IPS-NIHi11 (cell line): ENCODE results near the gene MORC3.
"Not testable (repeated sequence)": the region's sequence is repeated elsewhere in the genome, so short reads cannot be mapped to it uniquely, and the experiment has no call there.

Experiments used
- DNase-seq: peaks from one replicate; pipeline ENCODE4 v3.0.0; 2012; ENCODE audit warnings: mixed read lengths, low spot score

Gene MORC3, protein sequence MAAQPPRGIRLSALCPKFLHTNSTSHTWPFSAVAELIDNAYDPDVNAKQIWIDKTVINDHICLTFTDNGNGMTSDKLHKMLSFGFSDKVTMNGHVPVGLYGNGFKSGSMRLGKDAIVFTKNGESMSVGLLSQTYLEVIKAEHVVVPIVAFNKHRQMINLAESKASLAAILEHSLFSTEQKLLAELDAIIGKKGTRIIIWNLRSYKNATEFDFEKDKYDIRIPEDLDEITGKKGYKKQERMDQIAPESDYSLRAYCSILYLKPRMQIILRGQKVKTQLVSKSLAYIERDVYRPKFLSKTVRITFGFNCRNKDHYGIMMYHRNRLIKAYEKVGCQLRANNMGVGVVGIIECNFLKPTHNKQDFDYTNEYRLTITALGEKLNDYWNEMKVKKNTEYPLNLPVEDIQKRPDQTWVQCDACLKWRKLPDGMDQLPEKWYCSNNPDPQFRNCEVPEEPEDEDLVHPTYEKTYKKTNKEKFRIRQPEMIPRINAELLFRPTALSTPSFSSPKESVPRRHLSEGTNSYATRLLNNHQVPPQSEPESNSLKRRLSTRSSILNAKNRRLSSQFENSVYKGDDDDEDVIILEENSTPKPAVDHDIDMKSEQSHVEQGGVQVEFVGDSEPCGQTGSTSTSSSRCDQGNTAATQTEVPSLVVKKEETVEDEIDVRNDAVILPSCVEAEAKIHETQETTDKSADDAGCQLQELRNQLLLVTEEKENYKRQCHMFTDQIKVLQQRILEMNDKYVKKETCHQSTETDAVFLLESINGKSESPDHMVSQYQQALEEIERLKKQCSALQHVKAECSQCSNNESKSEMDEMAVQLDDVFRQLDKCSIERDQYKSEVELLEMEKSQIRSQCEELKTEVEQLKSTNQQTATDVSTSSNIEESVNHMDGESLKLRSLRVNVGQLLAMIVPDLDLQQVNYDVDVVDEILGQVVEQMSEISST

GRCh38 chr21:36319767-36320420, at the start of gene MORC3:
Gene MORC3 (plus strand): TSS chr21:36320197. CDS start chr21:36320265, 68 bp downstream.
- peak; percentile 99 for DNase-seq

DNA sequence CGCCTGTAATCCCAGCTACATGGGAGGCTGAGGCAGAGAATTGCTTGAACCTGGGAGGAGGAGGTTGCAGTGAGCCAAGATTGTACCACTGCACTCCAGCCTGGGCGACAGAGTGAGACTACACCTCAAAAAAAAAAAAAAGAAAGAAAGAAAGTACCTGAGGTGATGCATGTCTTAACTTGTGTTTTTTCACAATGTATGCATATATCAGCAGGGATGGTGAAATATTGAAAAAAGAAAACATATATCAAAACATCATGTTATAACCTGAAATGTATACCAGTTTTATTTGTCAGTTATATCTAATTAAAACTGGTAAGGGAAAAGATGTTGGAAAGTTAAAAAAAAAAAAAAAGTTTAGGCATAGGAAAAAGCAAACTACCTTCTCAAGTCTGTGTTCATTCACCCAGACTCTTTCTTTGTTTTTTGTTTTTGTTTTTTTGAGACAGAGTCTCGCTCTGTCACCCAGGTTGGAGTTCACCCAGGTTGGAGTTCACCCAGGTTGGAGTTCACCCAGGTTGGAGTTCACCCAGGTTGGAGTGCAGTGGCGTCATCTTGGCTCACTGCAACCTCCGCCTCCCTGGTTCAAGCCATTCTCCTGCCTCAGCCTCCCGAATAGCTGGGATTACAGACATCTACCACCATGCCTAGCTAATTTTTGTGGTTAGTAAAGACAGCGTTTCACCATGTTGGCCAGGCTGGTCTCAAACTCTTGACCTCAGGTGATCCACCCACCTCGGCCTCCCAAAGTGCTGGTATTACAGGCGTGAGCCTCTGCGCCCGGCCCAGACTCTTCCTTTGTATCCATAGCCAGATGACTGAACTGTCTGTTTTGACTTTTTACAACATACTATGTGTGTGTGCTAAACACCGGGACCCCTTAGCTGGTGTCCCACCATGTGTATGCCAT, 49.0 kb upstream of the MORC3 start:
- DNase-seq, result not testable (repeated sequence)

GRCh38 chr21:36274128-36274527, 45.9 kb upstream of the MORC3 start:
- no peak for DNase-seq

GRCh38 chr21:36282568-36283230, 37.3 kb upstream of the MORC3 start:
- DNase-seq, result no peak

DNA sequence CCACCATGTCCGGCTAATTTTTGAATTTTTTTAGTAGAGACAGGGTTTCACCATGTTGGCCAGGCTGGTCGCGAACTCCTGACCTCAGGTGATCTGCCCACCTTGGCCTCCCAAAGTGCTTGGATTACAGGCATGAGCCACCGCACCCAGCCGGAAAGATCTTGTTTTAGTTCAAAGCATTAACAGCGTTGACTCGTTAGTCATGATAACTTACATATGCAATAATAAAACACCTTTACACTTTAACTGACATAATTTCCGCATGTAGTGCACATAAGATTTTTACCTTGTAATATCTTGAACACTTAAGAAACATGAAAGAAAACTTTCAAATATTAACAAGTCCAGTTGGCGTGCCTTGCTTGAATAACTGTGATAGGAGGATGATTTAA, 36.8 kb upstream of the MORC3 start:
- not testable (repeated sequence) for DNase-seq

DNA sequence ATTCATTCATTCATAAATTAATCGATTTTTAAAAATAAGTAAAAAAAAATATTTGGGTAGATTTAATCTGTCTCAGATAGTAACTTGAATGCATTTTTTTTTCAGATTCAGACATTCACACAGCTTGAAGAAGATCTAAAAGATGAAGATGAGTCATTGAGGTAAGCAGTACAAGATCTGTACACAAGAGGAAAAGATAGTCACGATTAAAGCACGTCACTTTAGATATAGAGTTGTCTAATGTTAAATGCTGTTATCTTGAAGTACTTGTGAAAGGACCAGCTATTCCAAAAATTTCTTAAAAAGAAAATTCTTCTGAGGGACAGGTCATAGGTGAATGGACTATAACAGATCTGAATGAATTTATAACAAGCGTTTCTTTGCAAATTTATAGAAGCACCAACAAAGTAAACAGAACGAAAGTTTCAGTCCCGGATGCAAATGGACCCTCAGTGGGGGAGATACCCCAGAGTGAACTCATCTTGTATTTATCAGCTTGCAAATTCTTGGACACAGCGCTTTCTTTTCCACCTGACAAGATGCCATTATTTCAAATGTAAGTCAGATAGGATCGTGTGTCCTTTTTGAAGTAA, 31.2 kb upstream of the MORC3 start:
- no peak for DNase-seq

- DNase-seq, result no peak
Measured at GRCh38 chr21:36291509-36291908, 28.5 kb upstream of the MORC3 start.

GRCh38 chr21:36297406-36297937, 22.5 kb upstream of the MORC3 start:
- no peak for DNase-seq

- no peak for DNase-seq
Measured at GRCh38 chr21:36297938-36298572, 21.9 kb upstream of the MORC3 start.

DNA sequence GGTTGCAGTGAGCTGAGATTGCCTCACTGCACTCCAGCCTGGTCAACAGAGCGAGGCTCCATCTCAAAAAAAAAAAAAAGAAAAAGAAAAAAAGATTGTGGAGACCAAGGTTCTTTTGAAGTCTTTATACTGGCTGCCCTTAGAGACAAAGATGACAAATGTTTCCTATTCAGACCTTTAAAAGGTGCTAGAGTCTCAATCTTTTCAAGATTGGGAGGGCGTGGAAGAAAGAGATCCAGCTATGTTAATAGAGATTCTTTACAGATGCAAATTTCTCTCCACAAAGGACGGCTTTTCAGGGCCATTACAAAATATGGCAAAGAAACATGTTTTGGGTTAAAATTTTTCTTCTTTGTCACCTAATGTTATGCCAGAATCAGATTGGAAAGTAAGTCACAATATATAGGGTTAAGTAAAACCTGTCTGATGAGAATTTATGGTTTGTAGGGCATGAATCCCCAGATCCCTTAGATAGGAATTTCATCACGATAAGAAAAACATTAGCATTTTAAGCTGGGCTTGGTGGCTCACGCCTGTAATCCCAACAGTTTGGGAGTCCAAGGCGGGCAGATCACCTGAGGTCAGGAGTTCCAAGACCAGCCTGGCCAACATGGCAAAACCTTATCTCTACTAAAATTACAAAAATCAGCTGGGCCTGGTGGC, 13.0 kb upstream of the MORC3 start:
- DNase-seq, result no peak

DNA sequence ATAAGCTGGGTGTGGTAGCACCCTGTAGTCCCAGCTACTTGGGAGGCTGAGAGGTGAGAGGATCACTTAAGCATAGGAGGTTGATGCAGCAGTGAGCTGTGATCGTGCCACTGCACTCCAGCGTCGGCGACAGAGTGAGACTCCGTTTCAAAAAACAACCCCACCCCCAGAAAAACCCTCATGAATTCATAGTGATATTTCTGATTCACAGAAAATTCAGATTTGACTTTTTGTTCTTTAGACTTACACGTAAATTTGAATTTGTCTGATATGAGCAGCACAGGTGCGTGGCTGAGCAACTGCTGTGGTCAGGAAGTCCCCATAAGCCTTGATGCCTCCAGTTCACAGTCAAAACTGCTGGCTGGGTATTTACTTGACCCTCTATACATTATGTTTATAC, 10.0 kb upstream of the MORC3 start:
- no peak for DNase-seq

GRCh38 chr21:36313446-36313845, 6.6 kb upstream of the MORC3 start:
- not testable (repeated sequence) for DNase-seq

- DNase-seq, result not testable (repeated sequence)
Measured at GRCh38 chr21:36316045-36316444, 4.0 kb upstream of the MORC3 start.

DNA sequence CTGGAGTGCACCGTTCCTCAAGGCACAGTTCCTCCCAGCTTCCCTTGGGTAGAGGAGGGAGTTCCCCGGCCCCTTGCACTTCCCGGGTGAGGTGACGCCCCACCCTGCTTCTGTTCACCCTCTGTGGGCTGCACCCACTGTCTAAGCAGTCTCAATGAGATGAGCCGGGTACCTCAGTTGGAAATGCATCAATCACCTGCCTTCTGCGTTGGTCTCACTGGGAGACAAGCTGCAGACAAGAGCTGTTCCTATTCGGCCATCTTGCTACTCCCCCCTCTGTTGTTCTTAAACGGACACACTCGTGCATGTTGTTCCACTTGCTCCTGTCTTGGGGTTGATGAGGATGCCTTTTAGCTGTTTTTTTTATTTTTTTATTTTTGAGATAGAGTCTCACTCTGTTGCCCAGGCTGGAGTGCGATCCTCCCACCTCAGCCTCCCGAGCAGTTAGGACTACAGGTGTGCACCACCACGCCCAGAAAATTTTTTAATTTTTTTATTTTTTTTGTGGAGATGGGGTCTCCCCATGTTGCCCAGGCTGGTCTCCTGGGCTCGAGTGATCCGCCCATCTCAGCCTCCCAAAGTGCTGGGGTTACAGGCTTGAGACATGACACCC, 3.0 kb upstream of the MORC3 start:
- DNase-seq, result no peak

GRCh38 chr21:36319406-36319766, 611 bp upstream of the MORC3 start:
- DNase-seq, result not testable (repeated sequence)

- peak; percentile 69 for DNase-seq
Measured at GRCh38 chr21:36320421-36321324, 676 bp downstream of the MORC3 start.

GRCh38 chr21:36321325-36322082, 1.5 kb downstream of the MORC3 start:
- DNase-seq, result peak; percentile 31
